Panc1 (cell line): ENCODE measurements around the gene ATRNL1. TPM values are rescaled to one million over a fixed set of nuclear protein-coding genes. Genes with fewer than 3 reads are reported as not detected.
"Not testable (repeated sequence)": the region's sequence is repeated elsewhere in the genome, so short reads cannot be mapped to it uniquely, and the experiment has no call there.

ENCODE experiments used
- ATAC-seq: fragments of 200-7000 bp; cut with Tn5 transposase; 2 replicates; pipeline ENCODE4 v1.9.1; 2020; ENCODE audit warnings: mild to moderate bottlenecking, moderate library complexity
- BruUV-seq: library from RNA; stranded (reverse); fragments of 400-500 nt; replicated peaks from 2 replicates; lab custom pipeline; 2021; lab: Mats Ljungman, UMichigan
- CTCF ChIA-PET: fragments of 300-600 bp; sonication (Branson Sonifier 250); formaldehyde crosslinking; loops from one replicate; lab custom pipeline; 2022; ENCODE audit warnings: antibody characterized with exemption; lab: Charles Lee
- POLR2A ChIA-PET: fragments of 300-600 bp; sonication (Branson Sonifier 250); formaldehyde crosslinking; loops from one replicate; lab custom pipeline; 2022; ENCODE audit warnings: antibody characterized with exemption; lab: Charles Lee
- DNase-seq: peaks from one replicate; pipeline ENCODE4 v3.0.0-alpha.2; 2010; ENCODE audit warnings: low read depth, low spot score
- H3K27ac ChIP-seq: 2 replicates; pipeline ENCODE4 v1.5.1; 2011; ENCODE audit warnings: mild to moderate bottlenecking, low read length, inconsistent platforms
- H3K27me3 ChIP-seq: fragments of 200-500 bp; sonication (Bioruptor generic); 2 replicates; pipeline ENCODE4 v1.6.0; 2014; ENCODE audit warnings: low read length, inconsistent platforms; ENCODE audit not compliant: control insufficient read depth, insufficient read depth
- H3K36me3 ChIP-seq: fragments of 200-500 bp; sonication (Bioruptor generic); 2 replicates; pipeline ENCODE4 v1.5.1; 2014; ENCODE audit warnings: inconsistent platforms, mild to moderate bottlenecking, low read length, moderate library complexity; ENCODE audit not compliant: control insufficient read depth, insufficient read depth
- H3K4me1 ChIP-seq: 2 replicates; pipeline ENCODE4 v1.5.1; 2011; ENCODE audit warnings: inconsistent platforms, mild to moderate bottlenecking, low read length, moderate library complexity; ENCODE audit not compliant: control insufficient read depth, insufficient read depth
- H3K4me3 ChIP-seq, 2 experiments: 2 replicates each; pipeline ENCODE4 v1.5.1; 2011 to 2012; ENCODE audit warnings: low read depth in 2 of 2, low read length in 2 of 2, mild to moderate bottlenecking in 2 of 2, inconsistent platforms in 1 of 2, moderate library complexity in 1 of 2
- H3K9me3 ChIP-seq: fragments of 200-500 bp; sonication (Bioruptor generic); 2 replicates; pipeline ENCODE4 v1.5.1; 2014; ENCODE audit warnings: low read depth, mild to moderate bottlenecking, inconsistent platforms, low read length, moderate library complexity; ENCODE audit not compliant: control insufficient read depth, insufficient read depth
- POLR2AphosphoS5 ChIP-seq: IDR thresholded peaks from 2 replicates; pipeline ENCODE4 v1.6.1; 2012; ENCODE audit warnings: mild to moderate bottlenecking, low read depth, low read length, moderate library complexity
- SIN3A ChIP-seq: IDR thresholded peaks from 2 replicates; pipeline ENCODE4 v1.6.1; 2012; ENCODE audit warnings: low read depth, mild to moderate bottlenecking, low read length, moderate library complexity, borderline replicate concordance; ENCODE audit not compliant: insufficient read depth
- TCF7L2 ChIP-seq: IDR thresholded peaks from 2 replicates; pipeline ENCODE4 v1.6.1; 2011; ENCODE audit warnings: mild to moderate bottlenecking, low read depth, low read length, inconsistent platforms
- in situ Hi-C: cut with HindIII; loops from 2 replicates; pipeline ENCODE4 v1.10.0; 2016; ENCODE audit warnings: low sequenced_read_pairs, low pct_unique_long_range_greater_than_20kb
- intact Hi-C: fragments of 100-400 bp; cut with micrococcal nuclease; formaldehyde crosslinking; loops from one replicate; pipeline ENCODE4 v1.10.0; 2022; ENCODE audit not compliant: unreplicated experiment
- total RNA-seq: library from RNA; stranded (reverse); gene quantifications from one replicate; pipeline ENCODE4 v1.2.1, GENCODE V29; 2021; ENCODE audit not compliant: unreplicated experiment
- TF ChIP-seq, protein P1 (sequence below): fragments of 450-650 bp; IDR thresholded peaks from 2 replicates; pipeline ENCODE4 v1.5.1; 2017; ENCODE audit warnings: mild to moderate bottlenecking
- TF ChIP-seq, protein P2 (sequence below), 2 experiments: IDR thresholded peaks; 2 replicates each; pipeline ENCODE4 v1.6.1; 2011 to 2012; ENCODE audit warnings: low read depth in 2 of 2, control low read depth in 1 of 2, low read length in 1 of 2, mild to moderate bottlenecking in 1 of 2, moderate library complexity in 1 of 2; ENCODE audit not compliant: insufficient read depth in 1 of 2

ATRNL1 gene
- total RNA-seq, 1 experiment from 2014 or later, result 17.1 TPM

GRCh38 chr10:115525141-115525540 is 432.0 kb downstream of the ATRNL1 start:
- Histone ChIP-seq H3K36me3 (no peaks in the 10 kb centered on the region), H3K27me3 (no peaks in the 10 kb centered on the region), H3K9me3 (no peaks in the 10 kb centered on the region), H3K4me3 (no peak overlapping the region), H3K4me1 (no peaks in the 10 kb centered on the region), H3K27ac (no peak overlapping the region)
- CTCF ChIA-PET, result no interaction called here
- no TSS peak for BruUV-seq
- no peak for TF ChIP-seq SIN3A
- TF ChIP-seq, protein P1, sequence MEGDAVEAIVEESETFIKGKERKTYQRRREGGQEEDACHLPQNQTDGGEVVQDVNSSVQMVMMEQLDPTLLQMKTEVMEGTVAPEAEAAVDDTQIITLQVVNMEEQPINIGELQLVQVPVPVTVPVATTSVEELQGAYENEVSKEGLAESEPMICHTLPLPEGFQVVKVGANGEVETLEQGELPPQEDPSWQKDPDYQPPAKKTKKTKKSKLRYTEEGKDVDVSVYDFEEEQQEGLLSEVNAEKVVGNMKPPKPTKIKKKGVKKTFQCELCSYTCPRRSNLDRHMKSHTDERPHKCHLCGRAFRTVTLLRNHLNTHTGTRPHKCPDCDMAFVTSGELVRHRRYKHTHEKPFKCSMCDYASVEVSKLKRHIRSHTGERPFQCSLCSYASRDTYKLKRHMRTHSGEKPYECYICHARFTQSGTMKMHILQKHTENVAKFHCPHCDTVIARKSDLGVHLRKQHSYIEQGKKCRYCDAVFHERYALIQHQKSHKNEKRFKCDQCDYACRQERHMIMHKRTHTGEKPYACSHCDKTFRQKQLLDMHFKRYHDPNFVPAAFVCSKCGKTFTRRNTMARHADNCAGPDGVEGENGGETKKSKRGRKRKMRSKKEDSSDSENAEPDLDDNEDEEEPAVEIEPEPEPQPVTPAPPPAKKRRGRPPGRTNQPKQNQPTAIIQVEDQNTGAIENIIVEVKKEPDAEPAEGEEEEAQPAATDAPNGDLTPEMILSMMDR, result no peak
- intact Hi-C loops, result no loop called here
- ATAC-seq (no peak), DNase-seq (no peak)
- POLR2A ChIA-PET, result no interaction called here
- in situ Hi-C loops, result no loop called here

DNA sequence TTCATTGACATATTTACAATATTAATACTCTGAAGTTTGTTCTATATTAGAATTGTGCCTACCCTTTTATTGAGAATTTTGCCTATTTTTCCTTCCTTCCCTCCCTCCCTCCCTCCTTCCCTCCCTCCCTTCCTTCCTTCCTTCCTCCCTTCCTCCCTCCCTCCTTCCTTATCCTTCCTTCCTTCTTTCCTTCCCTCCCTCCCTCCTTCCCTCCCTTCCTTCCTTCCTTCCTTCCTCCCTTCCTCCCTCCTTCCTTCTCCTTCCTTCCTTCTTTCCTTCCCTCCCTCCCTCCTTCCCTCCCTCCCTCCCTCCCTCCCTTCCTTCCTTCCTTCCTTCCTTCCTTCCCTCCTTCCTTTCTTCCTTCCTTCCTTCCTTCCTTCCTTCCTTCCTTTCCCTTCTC is 434.5 kb downstream of the ATRNL1 start:
- H3K9me3 ChIP-seq, H3K27ac ChIP-seq, H3K4me3 ChIP-seq, CTCF ChIA-PET, H3K4me1 ChIP-seq, POLR2A ChIA-PET, ATAC-seq, intact Hi-C loops, H3K27me3 ChIP-seq, H3K36me3 ChIP-seq, in situ Hi-C loops, DNase-seq, BruUV-seq: not testable (repeated sequence)

DNA sequence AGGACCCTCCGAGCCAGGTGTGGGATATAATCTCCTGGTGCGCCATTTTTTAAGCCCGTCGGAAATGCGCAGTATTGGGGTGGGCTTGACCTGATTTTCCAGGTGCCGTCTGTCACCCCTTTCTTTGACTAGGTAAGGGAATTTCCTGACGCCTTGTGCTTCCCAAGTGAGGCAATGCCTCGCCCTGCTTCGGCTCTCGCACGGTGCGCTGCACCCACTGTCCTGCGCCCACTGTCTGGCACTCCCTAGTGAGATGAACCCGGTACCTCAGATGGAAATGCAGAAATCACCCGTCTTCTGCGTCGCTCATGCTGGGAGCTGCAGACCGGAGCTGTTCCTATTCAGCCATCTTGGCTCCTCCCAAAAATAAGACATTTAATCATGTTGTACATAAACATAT is 443.2 kb downstream of the ATRNL1 start:
- ATAC-seq, H3K4me1 ChIP-seq, intact Hi-C loops, H3K36me3 ChIP-seq, H3K27ac ChIP-seq, H3K27me3 ChIP-seq, H3K9me3 ChIP-seq, H3K4me3 ChIP-seq, DNase-seq, CTCF ChIA-PET, in situ Hi-C loops, POLR2A ChIA-PET, BruUV-seq: not testable (repeated sequence)

- in situ Hi-C loops, result no loop called here
- ChIA-PET CTCF (no interaction called here), POLR2A (no interaction called here)
- no TSS peak for BruUV-seq
- intact Hi-C loops, result no loop called here
- Histone ChIP-seq H3K36me3 (no peaks in the 10 kb centered on the region), H3K4me3 (no peak overlapping the region), H3K27ac (no peak overlapping the region), H3K4me1 (no peaks in the 10 kb centered on the region), H3K27me3 (no peaks in the 10 kb centered on the region), H3K9me3 (no peaks in the 10 kb centered on the region)
- ATAC-seq, result no peak
- no peak for DNase-seq
- TF ChIP-seq POLR2AphosphoS5, result no peak
- TF ChIP-seq, protein P2, sequence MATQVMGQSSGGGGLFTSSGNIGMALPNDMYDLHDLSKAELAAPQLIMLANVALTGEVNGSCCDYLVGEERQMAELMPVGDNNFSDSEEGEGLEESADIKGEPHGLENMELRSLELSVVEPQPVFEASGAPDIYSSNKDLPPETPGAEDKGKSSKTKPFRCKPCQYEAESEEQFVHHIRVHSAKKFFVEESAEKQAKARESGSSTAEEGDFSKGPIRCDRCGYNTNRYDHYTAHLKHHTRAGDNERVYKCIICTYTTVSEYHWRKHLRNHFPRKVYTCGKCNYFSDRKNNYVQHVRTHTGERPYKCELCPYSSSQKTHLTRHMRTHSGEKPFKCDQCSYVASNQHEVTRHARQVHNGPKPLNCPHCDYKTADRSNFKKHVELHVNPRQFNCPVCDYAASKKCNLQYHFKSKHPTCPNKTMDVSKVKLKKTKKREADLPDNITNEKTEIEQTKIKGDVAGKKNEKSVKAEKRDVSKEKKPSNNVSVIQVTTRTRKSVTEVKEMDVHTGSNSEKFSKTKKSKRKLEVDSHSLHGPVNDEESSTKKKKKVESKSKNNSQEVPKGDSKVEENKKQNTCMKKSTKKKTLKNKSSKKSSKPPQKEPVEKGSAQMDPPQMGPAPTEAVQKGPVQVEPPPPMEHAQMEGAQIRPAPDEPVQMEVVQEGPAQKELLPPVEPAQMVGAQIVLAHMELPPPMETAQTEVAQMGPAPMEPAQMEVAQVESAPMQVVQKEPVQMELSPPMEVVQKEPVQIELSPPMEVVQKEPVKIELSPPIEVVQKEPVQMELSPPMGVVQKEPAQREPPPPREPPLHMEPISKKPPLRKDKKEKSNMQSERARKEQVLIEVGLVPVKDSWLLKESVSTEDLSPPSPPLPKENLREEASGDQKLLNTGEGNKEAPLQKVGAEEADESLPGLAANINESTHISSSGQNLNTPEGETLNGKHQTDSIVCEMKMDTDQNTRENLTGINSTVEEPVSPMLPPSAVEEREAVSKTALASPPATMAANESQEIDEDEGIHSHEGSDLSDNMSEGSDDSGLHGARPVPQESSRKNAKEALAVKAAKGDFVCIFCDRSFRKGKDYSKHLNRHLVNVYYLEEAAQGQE (IDR thresholded peaks at IDR 0.05; ENCODE audit: insufficient read depth in 1 of 2, low read depth in 2 of 2, low read length in 1 of 2), result no peak
- no peak for TF ChIP-seq TCF7L2
- no peak for TF ChIP-seq SIN3A
- TF ChIP-seq, protein P1, result no peak
Observed at GRCh38 chr10:115539142-115539762, 446.1 kb downstream of the ATRNL1 start.
